Posterior vena cava (tissue), 2 donors: ENCODE results near the gene KCNA2. TPM values are rescaled to one million over a fixed set of nuclear protein-coding genes. Genes with fewer than 3 reads are reported as not detected.

Experiments used
- DNase-seq: peaks from one replicate; pipeline ENCODE4 v3.0.0-alpha.2; 2020; ENCODE audit warnings: low spot score
- intact Hi-C, 2 donors: fragments of 100-400 bp; cut with DNase I; formaldehyde crosslinking; loops; one replicate each; pipeline versions ENCODE4 v1.14.1 to v1.14.2; 2022 to 2023
- total RNA-seq, 2 donors: library from RNA; stranded (reverse); fragmentation: NEBNext Ultra II Directional; extraction: Animal tissue kit (Norgen Biotek cat#: 25700); gene quantifications; one replicate each; pipeline ENCODE4 v1.2.1, GENCODE V29; 2021
- donor health status: DM: yes; HTN: yes; CAD: no.
- donor health status: DM: yes; HTN: yes; CAD: no.

KCNA2 gene
- total RNA-seq, 2 donors from 2014 or later = 1.00 to 2.7 TPM

DNA sequence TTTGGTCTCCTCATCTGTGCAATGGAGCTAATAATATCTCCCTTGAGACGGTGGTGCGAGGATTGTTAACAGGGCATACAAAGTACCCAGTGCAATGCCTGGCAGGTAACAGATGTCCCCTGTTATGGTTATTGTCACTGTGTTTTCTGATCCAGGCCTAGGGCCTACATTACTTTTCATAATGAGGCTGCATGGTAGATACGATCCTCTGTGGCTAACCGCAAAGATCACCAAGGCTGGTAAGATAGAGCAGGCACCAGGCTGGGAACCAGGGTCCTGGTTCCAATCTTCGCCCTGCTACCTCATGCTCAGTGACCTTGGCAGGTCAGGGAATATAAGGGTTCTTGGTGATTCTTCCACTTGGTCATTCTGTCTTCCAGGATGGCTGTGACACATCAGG is 22.7 kb downstream of the KCNA2 start:
- intact Hi-C loops = no loop called here
- no peak for DNase-seq

DNA sequence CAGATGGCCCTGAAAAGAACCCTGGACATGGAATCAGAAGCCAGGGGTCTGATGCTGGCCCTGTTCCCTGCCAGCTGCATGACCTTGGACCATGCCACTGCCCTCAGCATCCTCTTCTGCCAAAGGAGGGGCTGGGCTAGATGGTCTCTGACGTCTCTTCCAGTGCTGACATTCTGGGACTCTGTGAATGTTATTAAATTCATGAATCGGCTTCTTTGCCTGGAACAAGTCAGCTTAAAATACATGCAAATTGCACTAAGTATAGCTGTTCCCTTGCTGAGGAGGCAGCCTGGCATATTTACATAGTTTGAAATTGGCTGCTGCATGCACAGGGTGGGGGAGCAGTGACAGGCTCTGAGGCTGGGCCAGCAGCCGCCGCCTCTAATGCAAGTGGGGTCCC is 23.8 kb downstream of the KCNA2 start:
- DNase-seq = no peak
- intact Hi-C loops = no loop called here

DNA sequence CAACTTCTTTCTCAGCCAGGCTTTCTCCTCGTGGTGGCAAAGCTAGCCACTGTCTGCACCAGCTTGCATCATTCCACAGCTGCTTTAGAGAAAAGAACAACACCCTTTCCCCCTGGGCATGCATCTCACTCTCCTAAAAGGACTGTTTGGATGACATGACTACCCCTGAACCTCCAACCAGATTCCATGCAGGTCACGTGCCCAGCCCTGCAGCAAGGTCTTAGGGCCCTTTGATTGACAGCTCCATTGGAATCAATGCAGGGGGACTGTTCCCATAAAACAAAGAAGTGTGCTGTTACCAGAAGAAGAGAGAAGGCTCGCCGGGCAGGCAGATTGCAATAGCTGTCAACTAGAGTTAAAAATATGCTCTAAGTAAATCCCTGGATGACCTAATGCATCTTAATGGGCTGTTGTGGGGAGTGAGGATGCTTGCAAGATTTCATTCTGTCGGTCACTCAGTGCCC is 24.4 kb downstream of the KCNA2 start:
- DNase-seq = no peak
- intact Hi-C loops = no loop called here

DNA sequence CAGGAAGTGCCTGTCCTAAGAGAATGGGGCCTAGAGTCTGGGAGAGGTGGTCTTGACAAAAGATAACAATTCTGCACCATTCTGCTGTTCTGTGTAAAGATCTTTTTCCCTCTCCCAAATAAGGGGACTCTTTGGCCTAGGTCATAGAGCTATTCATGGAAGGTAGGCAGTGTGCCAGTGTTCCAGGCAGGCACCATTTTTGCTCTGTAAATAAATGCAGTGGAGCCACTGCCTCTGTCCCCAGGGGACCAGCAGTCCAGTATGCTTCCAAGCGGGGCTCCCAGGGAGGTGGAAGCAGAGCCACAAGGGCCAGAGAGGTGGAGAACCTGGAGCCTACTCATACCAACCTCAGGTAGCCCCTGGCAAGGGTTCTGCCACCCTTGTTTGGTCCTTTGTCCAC is 25.9 kb downstream of the KCNA2 start:
- DNase-seq = no peak
- intact Hi-C loops = no loop called here

DNA sequence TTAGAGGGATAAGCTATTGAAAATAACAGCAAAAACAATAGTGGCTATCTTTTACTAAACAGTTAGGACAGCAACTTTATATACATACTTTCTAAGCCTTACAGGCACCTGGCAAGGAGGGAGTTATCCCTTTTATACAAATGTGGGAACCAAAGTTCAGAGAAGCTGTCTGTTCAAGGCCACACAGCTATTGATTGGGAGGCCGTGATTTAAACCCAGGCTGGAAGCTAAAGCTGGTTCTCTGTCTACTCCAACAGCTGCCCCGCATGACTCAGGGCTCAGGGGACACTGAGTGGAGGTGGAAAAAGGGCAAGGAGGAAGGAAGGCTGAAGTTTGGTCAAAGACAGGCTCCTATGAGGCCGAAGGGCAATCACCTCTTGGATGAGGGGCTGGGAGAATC is 26.7 kb downstream of the KCNA2 start:
- intact Hi-C loops = no loop called here
- DNase-seq = no peak

DNA sequence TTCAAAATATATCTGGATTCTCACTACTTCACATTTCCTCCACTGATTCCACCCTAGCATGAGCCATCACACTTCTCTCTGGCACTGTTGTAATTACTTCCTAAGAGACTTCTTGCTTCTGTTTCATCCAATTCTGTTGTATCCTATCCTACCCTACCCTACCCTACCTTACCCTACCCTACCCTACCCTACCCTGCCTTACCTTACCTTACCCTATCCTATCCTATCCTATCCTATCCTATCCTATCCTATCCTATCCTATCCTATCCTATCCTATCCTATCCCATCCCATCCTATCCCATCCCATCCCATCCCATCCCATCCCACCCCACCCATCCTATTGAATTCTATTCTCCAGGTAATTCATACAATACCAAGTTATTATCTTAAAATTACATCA is 29.7 kb downstream of the KCNA2 start:
- DNase-seq = no peak
- intact Hi-C loops = no loop called here

DNA sequence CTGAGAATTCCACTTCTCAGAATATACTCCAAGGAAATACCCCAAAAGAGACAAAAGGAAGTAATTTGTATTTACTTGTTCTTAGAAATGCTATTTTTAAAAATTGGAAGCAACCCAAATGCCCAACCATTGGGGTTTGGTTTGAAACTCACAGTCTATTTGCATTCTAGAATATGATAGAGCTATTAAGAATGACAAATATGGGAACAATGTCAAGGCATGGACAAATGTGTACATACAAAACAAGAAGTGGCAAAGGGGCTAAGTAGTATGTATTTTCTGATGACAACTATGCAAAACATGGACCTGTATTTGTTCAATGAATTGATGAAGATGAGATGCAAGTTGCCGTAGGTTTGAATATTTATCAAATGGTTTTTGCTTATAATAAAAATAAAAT is 32.8 kb downstream of the KCNA2 start:
- intact Hi-C loops = no loop called here
- no peak for DNase-seq

DNA sequence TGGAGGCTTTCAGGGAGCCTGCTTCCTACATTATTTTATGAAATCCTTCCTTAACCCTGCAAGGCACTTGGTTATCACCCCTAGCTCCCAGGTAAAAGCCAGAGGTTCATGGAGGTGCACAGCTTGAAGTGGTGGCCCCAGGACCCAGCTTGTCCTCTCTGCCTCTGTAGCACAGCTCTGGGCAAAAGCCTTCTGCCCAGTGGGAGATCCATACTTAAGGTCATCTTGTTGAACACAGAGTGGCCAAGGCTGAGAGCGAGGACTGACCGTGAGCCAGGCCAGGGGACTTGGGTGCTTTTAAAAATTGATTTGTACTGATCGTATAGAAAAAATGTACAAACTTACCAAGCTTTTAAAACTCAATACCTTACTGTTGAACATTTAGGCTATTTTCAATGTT is 33.4 kb downstream of the KCNA2 start:
- intact Hi-C loops = no loop called here
- DNase-seq = no peak

DNA sequence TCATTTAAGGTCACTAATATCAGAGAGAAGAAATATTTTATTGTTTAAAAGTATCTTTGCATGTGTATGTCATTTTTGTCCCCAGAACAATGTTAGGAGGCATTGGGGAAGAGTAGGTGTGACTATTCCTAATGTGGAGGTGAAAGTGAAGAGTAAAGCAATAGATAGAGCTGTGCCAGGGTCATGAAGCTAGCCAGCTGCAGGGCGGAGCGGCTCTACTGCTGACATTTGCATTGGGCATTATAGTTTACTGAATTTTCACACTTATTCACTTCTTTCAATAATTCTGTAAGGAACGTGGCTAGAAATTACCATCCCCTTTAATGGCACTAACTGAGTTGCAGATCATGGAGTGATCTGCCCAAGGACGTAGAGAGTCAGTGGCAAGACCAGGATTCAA is 35.3 kb downstream of the KCNA2 start:
- intact Hi-C loops = no loop called here
- no peak for DNase-seq

DNA sequence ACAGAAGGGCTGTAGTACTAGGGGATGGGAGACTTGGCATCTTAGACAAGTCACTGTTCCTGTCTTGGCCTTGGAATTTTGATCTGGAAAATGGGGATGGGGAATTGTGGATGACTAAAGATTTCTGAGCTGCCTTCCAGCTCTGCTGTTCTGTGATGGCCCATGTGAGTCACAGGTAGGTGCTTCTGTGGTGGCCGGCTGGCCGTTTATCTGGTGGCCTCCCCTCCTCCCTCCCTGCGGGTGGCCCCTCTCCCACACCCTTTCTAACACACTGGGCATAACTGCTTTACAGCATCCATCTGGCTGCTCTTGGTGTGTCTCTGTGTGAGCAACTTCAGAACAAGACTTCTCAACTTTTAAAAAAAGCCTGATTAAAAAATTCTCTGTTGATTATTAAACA is 35.9 kb downstream of the KCNA2 start:
- no peak for DNase-seq
- intact Hi-C loops = no loop called here

DNA sequence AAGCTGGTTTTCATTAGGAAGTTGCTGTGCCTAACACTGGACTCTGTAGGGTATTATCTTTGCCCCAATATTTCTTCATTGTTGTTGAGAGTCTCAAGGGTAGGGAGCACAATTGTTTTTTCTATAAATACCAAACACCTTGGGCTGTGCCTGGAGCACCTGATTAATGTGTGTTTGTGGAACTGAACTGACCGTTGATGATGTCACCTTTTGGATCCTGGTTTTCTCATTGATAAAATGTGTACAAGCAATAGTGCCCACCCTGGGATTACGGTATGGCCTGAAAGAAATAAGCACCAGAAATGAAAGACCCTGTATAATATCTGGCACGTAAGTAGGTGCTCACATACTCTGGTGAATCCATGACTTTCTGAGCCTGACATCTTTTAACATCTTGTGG is 39.3 kb downstream of the KCNA2 start:
- no peak for DNase-seq
- intact Hi-C loops = no loop called here

DNA sequence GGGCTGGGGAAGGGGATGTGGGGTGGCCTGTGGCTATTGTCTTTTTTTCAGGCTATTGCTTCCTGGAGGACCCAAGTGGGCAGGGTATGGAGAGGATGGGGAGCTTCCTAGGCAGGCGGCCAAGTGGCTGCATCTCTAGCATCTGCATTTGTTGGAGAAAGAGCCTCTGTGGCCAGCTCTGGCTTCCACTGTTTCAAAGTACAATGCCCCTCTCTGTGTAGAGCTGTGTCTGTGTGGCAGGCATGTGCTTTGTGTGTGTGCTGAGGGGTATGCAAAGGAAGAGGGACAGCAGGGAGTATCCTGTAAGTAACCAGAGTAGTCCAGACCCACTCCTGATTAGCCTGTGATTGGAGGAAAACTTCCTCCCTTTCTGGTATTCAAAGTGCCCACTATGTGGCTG is 40.6 kb downstream of the KCNA2 start:
- intact Hi-C loops = no loop called here
- no peak for DNase-seq

DNA sequence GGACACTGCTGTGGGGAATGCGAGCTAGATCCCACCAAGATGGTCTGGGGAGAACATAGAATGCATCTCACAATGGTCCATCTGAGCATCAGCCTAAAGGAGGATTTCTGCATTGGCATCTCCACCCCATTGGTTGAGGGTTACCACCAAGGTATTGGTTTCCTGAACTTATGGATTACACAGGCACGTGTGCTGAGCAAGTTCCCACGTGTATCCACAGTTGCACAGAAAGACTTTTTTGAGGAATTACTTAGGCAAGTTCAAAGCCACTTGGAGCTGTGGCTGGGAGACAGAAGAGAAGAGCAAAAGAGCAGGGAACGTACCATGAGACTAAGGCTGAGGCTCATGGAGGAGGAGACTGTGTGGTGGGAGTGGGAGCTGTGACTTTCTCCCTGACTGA is 43.1 kb downstream of the KCNA2 start:
- no peak for DNase-seq
- intact Hi-C loops = no loop called here

DNA sequence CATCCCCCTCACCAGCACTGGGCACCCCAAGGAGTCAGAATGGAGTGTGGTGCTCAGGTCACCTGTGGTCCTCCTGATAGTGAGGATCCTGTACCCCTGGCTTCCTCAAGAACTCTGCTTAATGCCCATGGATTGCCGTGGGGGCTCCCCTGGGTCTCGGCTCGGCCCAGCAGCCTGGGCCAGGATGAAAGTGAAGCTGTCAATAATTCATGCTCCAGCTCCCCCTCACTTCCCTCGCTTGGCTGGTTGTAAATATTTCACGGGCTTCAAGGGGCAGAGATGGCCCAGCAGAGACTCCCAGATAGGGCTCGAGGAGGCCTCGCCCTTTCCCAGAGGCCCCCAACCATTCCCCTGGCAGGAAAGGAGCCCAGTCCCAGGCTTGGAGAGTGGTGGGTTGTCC is 44.6 kb downstream of the KCNA2 start:
- intact Hi-C loops = no loop called here
- no peak for DNase-seq

DNA sequence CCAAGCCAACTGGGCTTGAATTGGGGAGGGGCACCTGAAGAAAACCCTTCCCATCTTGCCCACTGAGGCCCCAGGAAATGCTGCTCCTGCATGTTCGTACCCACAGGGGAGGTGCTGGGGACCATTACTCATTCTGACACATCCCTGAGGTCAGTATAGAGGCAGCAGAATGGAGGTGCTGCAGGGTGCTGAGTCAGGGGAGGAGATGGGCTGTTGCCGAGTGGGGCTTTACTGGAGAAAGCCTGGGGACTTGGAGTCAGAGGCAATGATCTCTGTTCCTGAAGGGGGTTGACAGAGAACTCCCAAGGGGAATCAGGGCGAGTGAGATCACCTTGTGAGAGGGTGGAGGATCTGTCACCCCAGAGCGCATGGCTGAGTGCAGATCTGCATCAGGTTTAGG is 47.0 kb downstream of the KCNA2 start:
- intact Hi-C loops = loop anchor here (5.0 to 10.0 kb wide), 2 partner anchors 46 to 58 kb away; partner anchors contain the start of gene KCNA2 (in 1 of the 2)

DNA sequence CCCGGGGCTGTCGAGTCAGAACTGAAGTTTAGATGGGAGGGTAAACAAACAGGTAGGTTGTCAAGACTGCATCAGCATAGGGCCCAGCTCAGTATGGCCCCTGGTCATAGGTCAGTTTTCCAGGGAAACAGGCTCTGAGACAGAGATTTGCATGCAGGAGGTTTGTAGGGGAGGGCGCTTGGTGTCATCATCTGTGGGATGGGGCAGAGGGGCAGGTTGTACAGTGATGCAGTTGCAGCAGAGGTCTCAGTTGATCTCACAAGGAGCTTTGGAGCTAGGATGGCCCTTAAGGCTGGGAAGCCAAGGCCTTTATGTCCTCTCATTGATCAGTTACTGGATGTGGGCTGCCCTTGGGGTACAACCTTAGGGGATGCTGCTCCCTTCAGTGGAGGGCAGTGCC is 48.7 kb downstream of the KCNA2 start:
- no peak for DNase-seq
- intact Hi-C loops = loop anchor here (5.0 to 10.0 kb wide), 2 partner anchors 47 to 60 kb away; partner anchors contain the start of gene KCNA2 (in 1 of the 2)

More for the DNA sequence above, 47.0 kb downstream of the KCNA2 start:
- no peak for DNase-seq

DNA sequence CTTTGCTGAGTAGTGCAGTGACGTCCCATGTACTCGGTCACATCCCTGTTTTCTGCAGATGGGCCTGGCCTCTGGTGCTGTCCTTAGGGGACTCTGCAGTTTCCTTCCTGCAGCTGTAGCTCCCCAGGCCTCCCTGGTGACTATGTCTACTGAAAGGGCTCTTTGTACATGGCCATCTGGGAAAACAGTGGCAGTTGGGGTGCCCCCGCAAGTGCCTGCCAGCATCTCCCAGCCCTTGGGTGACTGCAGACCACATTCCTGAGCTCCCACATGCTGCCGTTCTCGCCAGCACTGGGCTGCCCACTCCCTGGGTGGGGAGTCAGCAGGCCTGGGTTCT is 49.7 kb downstream of the KCNA2 start:
- no peak for DNase-seq
- intact Hi-C loops = loop anchor here (5.0 to 10.0 kb wide), 2 partner anchors 48 to 61 kb away; partner anchors contain the start of gene KCNA2 (in 1 of the 2)

DNA sequence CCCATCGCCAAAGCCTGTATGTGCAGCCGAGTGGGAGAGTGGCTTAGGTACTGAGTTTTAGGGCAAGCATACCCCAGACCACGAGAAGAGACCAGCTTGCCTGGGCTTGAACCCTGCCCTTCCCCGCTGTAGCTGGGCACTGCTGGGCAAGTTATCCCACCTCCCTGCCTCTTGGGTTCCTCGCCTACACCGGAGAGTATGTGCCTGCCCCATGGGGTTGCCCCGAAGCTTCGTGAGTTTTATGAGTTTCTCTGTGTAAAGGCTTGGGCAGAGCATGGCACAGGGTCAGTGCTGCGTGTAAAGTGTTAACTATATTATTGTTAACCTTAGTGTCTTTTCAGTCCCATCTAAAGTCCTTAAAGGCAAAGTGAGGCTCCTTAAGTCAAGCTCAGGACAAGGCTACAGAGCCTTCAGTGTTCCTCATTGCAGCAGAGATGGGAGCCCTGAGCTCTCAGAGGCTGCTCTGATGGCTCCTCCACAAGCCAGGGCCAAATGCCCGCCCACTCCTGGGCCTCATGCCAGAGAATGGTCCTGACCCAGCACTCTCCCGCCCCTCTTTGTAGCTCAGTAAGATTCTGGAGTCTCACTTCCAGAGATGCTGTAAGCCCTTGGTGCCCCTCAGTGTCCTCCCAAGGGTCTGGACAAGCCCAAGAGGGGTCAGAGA is 50.2 kb downstream of the KCNA2 start:
- DNase-seq = no peak
- intact Hi-C loops = loop anchor here (5.0 to 10.0 kb wide), 2 partner anchors 49 to 61 kb away; partner anchors contain the start of gene KCNA2 (in 1 of the 2)

DNA sequence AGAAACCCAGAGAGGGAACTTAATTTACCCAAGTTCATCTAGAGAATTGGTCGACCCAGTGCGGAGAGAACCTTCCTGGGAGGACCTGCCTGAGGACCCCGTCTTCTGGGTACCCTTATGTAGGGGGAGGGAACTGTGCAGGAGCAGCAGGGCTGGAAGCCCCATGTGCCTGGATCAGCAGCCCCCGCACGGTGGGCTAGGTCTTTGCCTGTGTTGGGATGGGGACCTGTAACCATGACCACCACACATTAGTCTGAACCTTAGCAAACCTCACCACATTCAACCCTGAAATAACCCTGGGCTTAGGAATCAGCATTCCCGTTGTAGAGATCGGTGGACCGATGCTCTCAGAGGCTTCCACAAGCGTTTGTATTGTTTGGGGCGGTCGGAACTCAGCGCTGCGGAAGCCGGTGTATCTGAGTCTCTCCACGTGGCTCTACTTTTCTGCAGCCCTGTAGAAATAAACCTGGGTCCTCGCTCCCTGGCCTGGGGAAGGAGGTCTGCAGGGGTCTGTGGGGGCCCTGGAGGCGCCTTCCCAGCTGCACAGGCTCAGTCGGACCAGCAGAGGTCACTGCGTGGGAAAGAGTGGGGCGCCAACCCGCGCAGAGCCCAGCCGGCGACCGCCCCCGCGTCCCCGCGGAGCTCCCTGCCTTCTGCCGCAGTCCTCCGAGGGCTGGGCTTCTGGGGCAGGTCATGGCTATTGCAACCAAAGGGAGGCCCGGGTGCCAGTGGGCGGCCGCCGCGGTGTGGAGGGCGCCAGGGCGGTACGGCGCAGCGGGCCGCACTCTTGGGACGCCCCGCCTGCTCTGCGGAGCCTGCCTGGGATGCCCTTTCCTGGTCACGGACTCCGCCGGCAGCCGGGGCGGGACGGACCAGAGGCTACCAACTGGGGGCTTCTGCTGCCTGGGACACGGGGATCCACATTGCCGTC is 51.0 kb downstream of the KCNA2 start:
- intact Hi-C loops = loop anchor here (5.0 to 10.0 kb wide), 2 partner anchors 50 to 62 kb away; partner anchors contain the start of gene KCNA2 (in 1 of the 2)
- no peak for DNase-seq

DNA sequence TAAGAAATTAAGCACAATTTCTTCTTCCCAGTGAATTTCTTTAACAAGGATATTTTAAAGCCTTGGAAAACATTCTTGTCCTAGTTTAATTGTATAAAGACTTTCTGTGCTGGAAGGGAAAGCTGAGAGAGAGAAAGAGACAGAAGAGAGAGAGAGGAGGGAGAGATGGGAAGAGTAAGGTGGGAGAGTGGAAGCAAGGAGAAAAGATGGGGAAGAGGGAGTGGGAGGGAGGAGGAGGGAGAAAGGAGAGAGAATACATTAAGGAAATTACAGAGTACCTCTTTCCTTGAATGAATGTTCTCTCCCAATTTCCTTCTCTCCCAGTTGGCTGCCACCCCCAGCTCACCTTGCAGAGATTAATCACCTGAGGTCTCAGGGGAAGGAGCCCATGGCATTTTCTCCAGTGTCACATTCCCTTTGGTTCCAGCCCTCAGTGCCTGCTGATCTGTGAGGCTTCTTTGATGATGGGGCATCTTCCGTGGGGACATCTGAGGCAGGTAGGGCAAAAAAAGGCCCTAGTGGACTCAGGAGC is 54.8 kb downstream of the KCNA2 start:
- intact Hi-C loops = loop anchor here in 1 of 2 donors (10.0 kb wide), 1 partner anchor 53 kb away; the partner anchor contains the start of gene KCNA2
- no peak for DNase-seq
